Stomach (tissue), 4 donors: ENCODE measurements around the gene RAE1.

Experiments used
- CTCF ChIP-seq, 7 experiments: fragments of 450-650 bp in 4 of 7; fragments of 200-600 bp in 3 of 7; sonication (generic) in 3 of 7; IDR thresholded peaks; one replicate each; pipeline ENCODE4 v1.5.1; 2016 to 2019; ENCODE audit warnings: antibody characterized with exemption in 7 of 7, control low read depth in 2 of 7, mild to moderate bottlenecking in 1 of 7
- EP300 ChIP-seq: sonication (generic); formaldehyde crosslinking; IDR thresholded peaks from one replicate; pipeline ENCODE4 v1.6.1; 2017; ENCODE audit warnings: antibody characterized with exemption
- POLR2AphosphoS5 ChIP-seq, 3 donors: sonication (generic); formaldehyde crosslinking; IDR thresholded peaks; one replicate each; pipeline ENCODE4 v1.6.1; 2016; ENCODE audit warnings: antibody characterized with exemption in 3 of 3

DNA sequence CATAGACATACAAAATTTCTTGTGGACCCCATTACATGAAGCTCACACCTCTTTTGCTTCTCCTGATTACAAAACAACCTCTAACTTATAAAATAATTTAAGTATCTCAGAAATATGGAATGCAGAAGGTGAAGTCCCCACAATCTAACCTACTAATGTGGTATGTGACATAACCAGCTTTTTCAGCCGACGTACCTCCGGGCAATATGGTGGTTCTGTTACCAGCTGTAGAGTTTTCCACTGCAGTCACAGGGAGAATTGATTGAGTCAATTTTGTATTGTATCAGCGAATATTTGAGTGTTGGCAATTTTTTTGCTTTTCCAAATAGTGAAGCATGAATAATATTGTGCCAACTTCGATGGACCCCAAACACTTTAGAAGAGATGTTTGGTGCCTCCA, 37.1 kb upstream of the RAE1 start:
- TF ChIP-seq EP300: no peak
- no peak for TF ChIP-seq CTCF (IDR thresholded peaks at IDR 0.05)
- TF ChIP-seq POLR2AphosphoS5 (IDR thresholded peaks at IDR 0.05): no peak
